Forelimb muscle (tissue), 1 donor: ENCODE data around the gene FFAR4. TPM values are rescaled to one million over a fixed set of nuclear protein-coding genes. Genes with fewer than 3 reads are reported as not detected.

ENCODE experiments used
- DNase-seq: peaks from one replicate; pipeline ENCODE4 v3.0.0-alpha.2; 2013; ENCODE audit warnings: low read depth
- polyA plus RNA-seq: library from polyadenylated mRNA; unstranded; fragments of 120-200 nt; gene quantifications from one replicate; pipeline ENCODE4 v1.2.1, GENCODE V29; 2013; ENCODE audit not compliant: insufficient read length

Gene FFAR4
- polyA plus RNA-seq, 1 donor: 0.04 TPM

DNA sequence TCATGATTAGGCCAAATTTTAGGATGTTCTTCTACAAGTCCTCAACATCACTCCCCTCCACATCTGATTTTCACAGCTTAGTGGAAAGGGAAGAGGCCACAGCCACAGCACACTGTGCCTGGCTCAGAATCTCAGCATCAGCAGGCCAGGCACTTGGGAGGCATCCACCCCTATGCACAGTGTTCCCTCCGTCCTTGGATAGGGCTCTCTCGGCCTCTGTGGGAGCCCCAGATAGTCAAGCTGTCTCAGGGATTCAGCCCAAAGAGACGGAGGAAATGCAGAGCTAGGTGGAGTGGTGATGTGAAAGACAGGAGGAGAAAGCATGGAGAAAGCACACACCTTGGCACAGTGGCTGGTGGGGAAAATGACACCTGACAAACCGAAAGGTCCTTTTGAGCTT, 33.3 kb downstream of the FFAR4 start:
- no peak for DNase-seq

DNA sequence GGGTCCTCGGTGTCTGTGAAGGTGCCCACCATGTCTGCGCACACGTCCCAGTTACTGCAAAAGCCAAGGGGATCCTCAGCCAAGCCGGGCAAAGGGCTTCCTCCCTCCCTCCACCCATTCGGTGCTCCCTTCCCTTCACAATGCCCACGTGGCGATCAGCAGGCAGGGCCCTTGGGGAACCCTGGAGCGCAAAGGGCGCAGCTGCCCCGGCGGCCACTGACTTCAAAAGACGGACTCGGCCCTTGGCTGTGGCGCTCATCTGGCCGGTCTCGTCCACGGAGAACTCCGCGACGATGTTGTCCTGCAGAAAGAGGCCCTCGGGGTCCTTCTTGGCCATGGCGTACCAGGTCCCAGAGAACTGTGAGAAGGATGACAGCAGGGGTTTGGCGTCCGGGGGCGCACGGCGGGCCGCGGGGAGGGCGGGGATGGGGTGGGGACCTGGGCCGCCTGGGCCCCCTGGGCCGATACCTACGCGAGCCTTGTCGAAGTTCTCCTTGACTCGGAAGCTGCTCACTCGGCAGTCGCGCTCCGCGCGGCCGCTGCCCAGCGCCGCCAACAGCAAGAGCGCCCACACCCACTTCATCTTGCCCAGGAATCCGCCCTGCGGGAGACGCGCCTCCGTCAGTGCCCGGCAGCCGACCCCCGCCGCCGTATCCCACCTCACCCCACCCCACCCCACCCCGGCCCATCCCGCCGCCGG, 34.1 kb downstream of the FFAR4 start:
- DNase-seq: peak; percentile 13

DNA sequence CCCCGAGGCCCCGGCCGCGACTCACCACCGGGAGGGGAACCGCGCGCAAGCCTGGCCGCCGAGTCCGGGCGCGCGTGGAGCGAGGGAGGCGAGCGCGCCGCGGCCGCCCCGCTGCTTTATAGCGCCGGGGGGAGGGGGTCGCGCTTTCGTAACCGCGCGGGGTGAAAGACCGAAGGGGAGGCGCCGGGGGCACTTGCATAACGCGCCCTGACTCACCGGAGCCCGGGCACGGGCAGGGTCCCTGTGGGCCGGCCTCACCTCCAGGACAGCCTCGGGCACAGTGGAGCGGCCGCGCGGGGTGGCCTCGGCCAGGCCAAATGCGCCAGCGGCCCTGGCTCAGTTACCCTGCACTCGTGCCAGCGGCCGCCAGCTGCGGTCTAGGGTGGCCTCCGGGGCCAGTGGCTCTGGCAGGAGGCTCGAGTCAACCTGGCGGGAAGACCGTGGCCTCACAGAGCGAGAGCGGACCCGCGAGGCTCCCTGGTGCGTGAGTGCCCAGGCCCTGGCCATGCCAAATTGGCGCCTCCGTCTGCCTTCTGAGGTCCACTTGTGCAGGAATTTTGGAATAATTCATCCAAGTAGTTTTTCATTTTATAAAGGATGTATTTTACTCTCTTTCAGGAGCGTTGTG, 34.8 kb downstream of the FFAR4 start, which contains the start of gene RBP4:
RBP4 (minus strand) TSS at position 90 of the 628 bp plus-strand sequence. CDS start 207 bp downstream, outside the sequence.
- DNase-seq: no peak

DNA sequence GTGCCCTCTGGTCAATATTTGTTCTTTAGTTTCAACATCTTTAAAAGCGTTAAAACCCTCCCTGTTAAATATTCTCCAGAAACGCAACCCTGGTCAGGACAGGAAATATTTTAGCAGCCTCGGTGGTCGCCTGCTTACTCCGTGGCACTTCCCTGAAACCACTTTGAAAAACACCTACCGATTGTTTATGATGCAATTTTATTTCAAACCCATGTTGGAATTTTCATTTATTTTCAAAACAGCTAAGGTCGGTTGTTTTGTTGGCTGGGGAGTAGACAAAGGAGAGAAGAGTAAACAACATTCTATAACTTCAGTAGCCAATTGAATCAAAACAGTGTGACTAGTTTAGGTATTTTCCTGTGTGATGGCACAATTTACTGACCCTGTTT, 35.3 kb downstream of the FFAR4 start:
- DNase-seq: no peak

DNA sequence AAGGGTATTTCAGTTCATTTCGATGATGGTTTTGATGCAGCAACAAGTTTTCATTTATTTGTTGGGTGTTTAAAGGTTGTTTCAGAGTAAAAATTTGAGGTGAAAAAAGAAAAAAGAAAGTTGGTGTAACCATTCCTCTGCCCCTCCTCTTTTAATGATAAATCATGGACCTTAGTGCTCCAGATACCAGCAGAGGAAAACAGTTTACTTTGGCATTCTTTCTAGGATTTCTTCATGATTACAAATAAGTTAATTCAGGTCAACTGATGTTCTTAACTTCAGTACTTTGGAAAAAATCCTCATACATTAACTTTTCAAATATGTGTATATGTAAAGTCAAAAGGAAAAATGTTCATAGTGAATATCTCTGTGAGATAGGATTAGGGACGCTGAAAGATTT, 36.6 kb downstream of the FFAR4 start:
- no peak for DNase-seq

DNA sequence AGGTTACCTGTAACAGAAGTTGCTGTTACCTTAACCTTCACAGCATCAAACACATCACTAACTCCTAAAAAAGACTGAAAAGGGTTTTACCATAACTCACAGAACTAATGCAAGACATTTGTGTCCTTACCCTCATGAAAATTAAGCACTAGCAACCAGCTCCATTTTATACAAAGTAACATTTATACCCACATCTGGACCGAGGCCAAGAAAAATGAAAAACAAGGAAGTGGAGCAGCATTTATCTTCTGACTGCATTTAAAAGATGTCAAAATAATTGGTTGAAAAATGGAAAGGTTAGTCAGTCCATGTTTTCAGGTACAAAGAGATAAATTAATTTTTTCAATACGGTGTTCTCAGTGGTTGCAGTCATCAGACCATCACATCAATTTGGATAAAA, 37.7 kb downstream of the FFAR4 start:
- DNase-seq: no peak

DNA sequence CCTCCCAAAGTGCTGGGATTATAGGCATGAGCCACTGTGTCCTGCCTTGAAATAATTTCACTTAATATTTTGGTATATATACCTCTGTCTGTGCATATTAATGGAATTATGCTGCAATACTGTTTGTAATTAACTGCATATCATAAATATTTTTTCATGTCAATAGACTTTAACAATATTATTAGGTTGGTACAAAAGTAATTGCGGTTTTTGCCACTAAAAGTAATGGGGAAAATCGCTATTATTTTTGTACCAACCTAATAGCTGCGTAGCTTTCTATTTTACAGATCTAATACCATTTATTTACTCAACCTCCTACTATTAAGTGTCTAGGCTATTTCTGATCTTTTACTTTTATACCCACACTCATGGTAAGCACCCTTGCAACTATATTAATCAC, 42.0 kb downstream of the FFAR4 start:
- no peak for DNase-seq

DNA sequence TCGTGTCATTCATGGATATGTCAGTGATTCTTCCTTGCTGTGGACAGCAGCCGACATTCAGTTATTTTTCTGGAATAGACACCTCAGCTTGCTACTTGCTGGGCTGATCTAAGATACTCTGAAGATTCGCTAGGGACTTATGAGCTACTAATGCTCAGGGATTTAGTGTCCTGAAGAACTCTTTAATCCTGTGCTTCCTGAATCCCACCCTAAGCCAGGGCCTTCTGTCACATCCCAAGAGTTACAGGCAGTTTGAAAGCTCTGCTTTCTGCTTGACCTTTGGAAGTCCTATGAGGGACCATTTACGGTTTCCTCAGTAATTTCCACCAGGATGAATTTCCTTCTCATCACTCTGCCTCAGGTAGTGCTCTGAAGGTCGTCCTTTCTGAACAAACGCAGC, 45.8 kb downstream of the FFAR4 start, which contains the start of gene PDE6C:
PDE6C (plus strand) TSS at position 227 of the 400 bp plus-strand sequence. CDS start 189 bp downstream, outside the sequence.
- DNase-seq: no peak

DNA sequence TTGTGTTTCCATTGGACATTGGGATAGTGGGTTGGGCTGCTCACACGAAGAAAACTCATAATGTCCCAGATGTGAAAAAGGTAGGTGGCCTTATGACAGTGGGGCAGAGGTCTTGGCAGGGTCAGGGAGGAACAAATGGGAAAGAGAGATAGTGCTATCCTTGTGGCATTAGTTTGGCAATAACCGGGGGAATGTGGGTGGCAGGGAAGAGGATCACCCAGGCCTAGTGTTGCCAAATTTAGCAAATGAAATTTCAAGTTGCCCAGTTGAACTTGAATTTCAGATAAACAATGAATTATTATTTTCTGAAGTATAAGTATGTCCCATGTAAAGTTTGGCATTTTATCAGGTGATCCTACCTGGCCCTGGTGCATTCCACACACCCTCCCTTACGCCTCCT, 46.7 kb downstream of the FFAR4 start:
- DNase-seq: no peak

DNA sequence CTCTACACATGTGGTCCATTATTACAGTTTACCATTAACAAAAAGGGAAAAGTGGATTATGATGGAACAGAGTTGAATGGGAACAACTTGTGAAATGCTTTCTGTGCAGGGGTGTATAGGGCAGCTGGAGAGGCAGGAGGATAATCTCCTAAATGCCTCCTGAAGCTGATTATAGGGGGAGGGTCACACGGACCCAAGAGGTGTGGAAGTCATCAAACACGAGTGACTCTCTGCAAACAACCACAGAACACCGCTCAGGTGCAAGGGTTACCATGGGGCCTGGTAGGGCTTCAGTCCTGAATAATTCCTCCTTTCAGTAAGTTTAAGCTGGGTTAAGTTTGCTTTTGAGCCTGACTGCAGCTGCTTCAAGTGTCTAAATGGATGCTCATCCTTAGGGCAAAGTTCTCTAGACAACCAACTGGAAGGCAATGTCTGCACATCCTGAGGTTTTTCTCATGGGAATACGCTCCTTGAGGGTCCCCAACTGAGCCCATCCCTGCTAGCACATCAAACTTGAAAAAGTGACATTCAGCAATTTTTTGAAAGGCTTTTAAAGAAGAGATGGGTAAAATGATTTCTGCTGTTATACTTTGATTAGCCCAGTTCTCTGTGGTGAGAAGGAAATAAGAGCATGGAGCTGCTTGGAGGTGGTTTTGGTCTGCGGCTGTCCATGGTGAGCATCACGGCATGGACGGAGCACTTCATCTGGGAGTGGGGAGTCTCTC, 47.8 kb downstream of the FFAR4 start:
- no peak for DNase-seq

DNA sequence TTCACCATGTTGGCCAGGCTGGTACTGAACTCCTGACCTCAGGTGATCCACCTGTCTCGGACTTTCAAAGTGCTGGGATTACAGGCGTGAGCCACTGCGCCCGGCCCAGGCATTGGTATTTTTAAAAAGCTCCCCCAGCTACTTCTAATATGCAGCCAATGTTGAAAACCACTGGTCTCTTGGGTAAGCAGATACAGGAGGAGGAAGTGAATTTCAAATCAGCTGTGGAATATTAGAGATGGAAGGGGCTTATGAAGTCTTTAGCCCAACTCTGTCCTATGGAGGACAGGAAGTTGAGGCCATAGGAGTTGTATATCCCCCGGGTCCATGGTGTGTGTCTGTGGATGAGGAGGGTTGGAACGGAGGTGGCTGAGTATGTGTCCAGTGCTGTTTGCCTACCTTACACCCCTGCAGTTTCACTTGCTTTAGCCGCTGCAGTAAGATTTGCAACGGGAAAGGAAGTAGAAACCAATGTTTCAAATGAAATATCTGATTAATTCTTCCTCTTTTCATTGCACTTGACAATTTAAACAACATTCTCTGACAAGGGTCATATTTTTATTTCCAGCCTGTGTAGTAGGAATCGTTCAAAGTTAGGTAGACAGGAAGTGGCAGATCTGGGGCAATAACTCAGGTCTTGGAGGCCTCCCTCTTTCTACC, 49.2 kb downstream of the FFAR4 start:
- DNase-seq: no peak

DNA sequence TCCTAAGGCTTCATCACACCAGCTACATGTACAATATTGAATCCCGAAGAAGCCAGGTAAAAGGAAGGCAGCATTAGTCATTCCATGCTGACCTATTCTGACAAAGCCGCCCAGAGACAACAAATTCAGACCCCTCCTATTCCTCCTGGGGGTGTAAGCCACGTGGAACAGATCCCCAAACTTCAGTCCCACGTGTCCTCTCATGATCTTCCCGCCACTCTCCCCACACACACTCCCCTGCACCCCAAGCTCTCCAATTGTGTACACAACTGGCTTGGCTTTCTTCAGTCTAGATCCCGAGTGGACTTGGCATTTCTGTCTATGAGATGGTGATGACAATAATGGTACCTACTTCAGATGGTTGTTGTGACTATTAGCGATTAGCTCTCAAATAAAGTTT, 54.5 kb downstream of the FFAR4 start:
- no peak for DNase-seq

DNA sequence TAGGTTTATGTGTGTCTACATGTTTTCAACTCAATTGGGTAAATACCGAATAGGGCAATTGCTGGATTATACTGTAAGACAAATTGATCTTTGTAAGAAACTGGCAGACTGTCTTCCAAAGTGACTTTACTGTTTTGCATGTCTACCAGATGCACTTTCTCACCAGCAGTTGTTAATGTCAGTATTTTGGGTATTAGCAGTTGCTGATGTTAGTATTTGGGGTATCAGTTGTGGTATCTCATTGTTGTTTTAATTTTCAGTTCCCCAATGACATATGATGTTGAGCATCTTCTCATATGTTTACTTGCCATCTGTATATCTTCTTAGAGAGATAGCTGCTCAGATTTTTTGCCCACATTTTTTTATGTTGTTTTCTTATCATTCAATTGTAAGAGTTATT, 56.5 kb downstream of the FFAR4 start:
- no peak for DNase-seq

DNA sequence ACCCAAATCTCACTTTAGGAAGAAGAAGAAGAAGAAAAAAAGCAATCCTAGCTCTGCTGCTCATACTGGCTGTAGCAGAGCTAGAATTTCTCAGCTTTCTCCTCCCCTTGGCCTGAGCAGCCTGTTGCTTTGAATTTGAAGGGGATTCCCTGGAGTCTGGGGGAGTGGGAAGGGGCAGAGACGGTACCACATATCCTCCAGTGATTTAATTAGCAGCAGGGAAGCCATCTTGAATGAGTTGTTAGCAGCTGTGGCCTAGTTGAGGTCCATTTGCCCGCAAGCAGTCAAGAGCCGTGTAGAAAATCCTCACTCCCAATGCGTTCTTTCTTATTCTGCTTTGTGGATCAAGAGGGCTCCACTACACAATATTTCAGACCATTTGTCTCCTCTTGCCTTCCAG, 62.4 kb downstream of the FFAR4 start:
- no peak for DNase-seq

DNA sequence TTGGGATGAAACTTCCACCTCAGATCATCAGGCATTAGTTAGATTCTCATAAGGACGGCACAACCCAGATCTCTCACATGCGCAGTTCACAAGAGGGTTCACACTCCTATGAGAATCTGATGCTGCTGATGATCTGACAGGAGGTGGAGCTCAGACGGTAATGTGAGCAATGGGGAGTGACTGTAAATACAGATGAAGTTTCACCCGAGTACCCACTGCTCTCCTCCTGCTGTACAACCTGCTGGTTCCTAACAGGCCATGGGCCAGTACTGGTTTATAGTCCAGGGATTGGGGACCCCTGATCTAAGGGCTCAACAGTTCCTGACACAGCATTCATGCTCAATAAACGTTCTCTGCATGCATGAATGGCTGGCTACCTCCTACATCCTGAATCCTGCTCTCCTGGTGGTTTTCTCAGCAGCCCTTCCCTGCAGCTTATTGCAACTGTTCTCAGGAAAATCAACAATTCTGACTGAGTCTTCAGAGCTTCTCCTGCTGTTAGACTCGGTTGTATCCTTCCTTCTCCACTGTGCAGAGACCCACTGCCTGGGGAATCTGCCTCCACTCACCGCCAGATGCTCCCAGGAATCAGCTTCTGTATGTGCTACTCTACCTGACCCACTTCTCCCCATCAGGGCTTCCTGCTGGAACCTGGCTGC, 63.3 kb downstream of the FFAR4 start:
- no peak for DNase-seq

DNA sequence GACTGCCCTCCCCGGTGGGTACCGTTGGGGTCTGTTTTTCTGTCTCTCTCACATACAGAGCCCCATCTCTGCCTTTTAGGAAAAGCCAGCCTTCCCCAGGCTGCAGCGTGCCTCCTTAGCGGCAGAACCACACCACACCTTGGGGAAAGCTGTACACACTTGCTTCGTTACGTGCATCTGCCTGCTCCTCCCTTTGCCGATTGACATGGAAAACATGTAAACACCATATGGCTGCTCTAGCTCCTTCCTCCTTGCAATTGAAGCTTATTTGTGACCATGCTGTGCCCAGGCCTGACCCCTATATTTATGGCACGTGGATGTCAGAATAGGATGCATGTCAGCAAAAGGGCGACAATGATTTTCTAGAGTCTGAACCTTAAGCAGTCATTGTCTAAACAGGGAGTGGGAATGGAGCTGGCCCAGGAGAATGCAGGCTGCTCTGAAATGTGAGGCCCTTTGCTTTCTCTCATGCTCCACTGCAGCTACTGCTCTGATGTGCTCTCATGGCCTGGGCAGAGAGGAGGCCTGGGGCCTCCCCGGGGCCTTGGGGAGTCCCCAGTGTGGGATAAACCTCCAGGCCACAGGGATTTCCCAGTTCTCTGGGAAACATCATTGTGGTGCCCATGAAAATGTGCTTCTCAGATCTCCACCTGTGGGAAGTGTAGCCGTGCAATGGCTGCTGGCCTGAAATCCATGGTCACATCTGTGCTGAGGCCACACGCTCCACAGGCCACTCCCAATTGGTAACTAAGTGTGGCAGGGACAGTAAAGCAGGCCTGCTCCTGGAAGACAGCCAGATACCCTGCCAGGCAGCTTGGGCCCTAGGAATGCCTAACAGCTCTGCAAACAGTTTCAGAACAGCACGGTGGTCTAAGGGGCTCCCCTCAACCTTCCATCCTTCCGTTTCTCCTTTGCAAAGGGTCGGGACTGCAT, 64.4 kb downstream of the FFAR4 start:
- DNase-seq: no peak
